HUES64 (cell line): Measurements from ENCODE around the gene RFC2.

Experiments
- H3K27ac ChIP-seq: 2 replicates; pipeline ENCODE4 v1.7.0; 2013; ENCODE audit warnings: low read depth, low read length, inconsistent platforms
- H3K27me3 ChIP-seq: 2 replicates; pipeline ENCODE4 v1.6.1; 2013; ENCODE audit warnings: mild to moderate bottlenecking, low read length; ENCODE audit not compliant: insufficient read depth
- H3K36me3 ChIP-seq: 2 replicates; pipeline ENCODE4 v1.6.1; 2013; ENCODE audit warnings: mild to moderate bottlenecking, low read length; ENCODE audit not compliant: insufficient read depth
- H3K4me1 ChIP-seq: 2 replicates; pipeline ENCODE4 v1.6.1; 2013; ENCODE audit warnings: mild to moderate bottlenecking, low read length, moderate library complexity; ENCODE audit not compliant: insufficient read depth
- H3K4me3 ChIP-seq: 2 replicates; pipeline ENCODE4 v1.5.1; 2013; ENCODE audit warnings: mild to moderate bottlenecking, low read length, moderate library complexity
- H3K9ac ChIP-seq: 2 replicates; pipeline ENCODE4 v1.6.1; 2013; ENCODE audit warnings: mild to moderate bottlenecking, low read depth, low read length
- H3K9me3 ChIP-seq: 2 replicates; pipeline ENCODE4 v1.6.1; 2013; ENCODE audit warnings: low read depth, low read length; ENCODE audit not compliant: insufficient read depth
- whole genome bisulfite sequencing: fragments of 150-250, 120-280 bp; methylation state at CpG from one replicate; pipeline ENCODE4 v1.1.7; 2013; ENCODE audit warnings: missing lambda C conversion rate; 5-methylcytosine and 5-hydroxymethylcytosine counted together

Gene RFC2

GRCh38 chr7:74224511-74224832, 29.7 kb downstream of the RFC2 start:
- Histone ChIP-seq H3K4me1 (no peaks in the 10 kb centered on the region), H3K27me3 (no peaks in the 10 kb centered on the region), H3K4me3 (no peak overlapping the region), H3K27ac (no peak overlapping the region), H3K9ac (no peak overlapping the region), H3K36me3 (peaks cover 26% of the 10 kb centered on the region), H3K9me3 (no peaks in the 10 kb centered on the region)
- 93% methylated on average over 12 of the region's 12 CpGs for WGBS

GRCh38 chr7:74223711-74224510, 30.3 kb downstream of the RFC2 start:
- H3K27me3 ChIP-seq = no peaks in the 10 kb centered on the region
- H3K9me3 ChIP-seq = no peaks in the 10 kb centered on the region
- WGBS = 91% methylated on average over 18 of the region's 18 CpGs
- no peaks in the 10 kb centered on the region for H3K4me1 ChIP-seq
- peaks cover 20% of the 10 kb centered on the region for H3K36me3 ChIP-seq
- H3K9ac ChIP-seq = no peak overlapping the region
- H3K27ac ChIP-seq = no peak overlapping the region
- H3K4me3 ChIP-seq = no peak overlapping the region

GRCh38 chr7:74222851-74223710, 31.1 kb downstream of the RFC2 start:
- no peaks in the 10 kb centered on the region for H3K9me3 ChIP-seq
- peaks cover 18% of the 10 kb centered on the region for H3K36me3 ChIP-seq
- no peaks in the 10 kb centered on the region for H3K4me1 ChIP-seq
- no peak overlapping the region for H3K27ac ChIP-seq
- no peak overlapping the region for H3K9ac ChIP-seq
- 91% methylated on average over 17 of the region's 17 CpGs for WGBS
- no peaks in the 10 kb centered on the region for H3K27me3 ChIP-seq
- H3K4me3 ChIP-seq = no peak overlapping the region

DNA sequence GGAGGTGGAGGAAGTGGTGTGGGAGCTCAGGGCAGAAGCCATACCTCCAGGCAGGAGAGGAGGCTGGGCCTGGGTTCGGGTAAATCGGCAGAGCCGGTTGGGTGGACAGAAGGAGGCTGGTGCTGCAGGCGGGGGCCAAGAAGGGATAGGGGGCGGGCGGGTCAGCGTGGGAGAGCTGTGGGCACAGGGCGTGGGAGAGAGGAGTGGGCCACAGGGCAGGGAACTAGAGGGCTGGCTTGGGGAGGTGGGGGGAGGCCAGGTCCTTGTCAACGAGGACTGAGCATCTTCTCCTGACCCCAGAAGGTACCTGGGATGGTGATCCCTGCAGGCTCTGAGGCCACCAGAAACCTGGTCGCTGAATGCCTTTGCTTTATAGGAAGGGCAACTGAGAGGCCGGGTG, 32.5 kb downstream of the RFC2 start:
- WGBS = 90% methylated on average over 11 of the region's 11 CpGs
- Histone ChIP-seq H3K27ac (no peak overlapping the region), H3K4me1 (no peaks in the 10 kb centered on the region), H3K4me3 (no peak overlapping the region), H3K9ac (no peak overlapping the region), H3K9me3 (no peaks in the 10 kb centered on the region), H3K27me3 (no peaks in the 10 kb centered on the region), H3K36me3 (peaks cover 14% of the 10 kb centered on the region)

- Histone ChIP-seq H3K9ac (no peak overlapping the region), H3K4me1 (no peaks in the 10 kb centered on the region), H3K36me3 (0 out of 2 replicates have a peak, but pooled peaks cover 4% of the 10 kb centered on the region), H3K4me3 (no peak overlapping the region), H3K27me3 (no peaks in the 10 kb centered on the region), H3K9me3 (no peaks in the 10 kb centered on the region), H3K27ac (no peak overlapping the region)
- 87% methylated on average over 9 of the region's 9 CpGs for WGBS
Measured at GRCh38 chr7:74220229-74220628, 34.0 kb downstream of the RFC2 start.

DNA sequence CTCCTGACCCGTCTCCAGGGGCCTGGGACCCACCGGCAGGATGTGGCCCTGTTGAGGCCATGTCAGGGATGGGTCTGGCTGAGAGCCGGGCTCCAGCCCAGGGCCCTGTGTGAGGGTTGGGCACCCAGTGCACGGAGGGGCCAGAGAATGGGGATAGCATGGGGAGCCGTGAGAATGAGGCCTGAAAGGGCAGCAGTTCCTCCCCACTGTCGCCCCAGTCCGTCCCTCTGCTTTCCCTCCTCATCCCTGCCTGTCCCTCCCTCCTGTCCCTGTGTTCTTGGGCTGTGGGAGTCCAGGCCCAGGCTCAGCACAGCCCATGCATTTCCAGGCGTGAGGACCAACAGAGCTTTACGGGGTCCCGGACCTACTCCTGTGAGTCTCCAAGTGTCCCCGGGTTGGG, 34.8 kb downstream of the RFC2 start:
- Histone ChIP-seq H3K9me3 (no peaks in the 10 kb centered on the region), H3K9ac (no peak overlapping the region), H3K27me3 (no peaks in the 10 kb centered on the region), H3K4me3 (no peak overlapping the region), H3K36me3 (no peaks in the 10 kb centered on the region), H3K4me1 (no peaks in the 10 kb centered on the region), H3K27ac (no peak overlapping the region)
- 90% methylated on average over 11 of the region's 11 CpGs for WGBS

GRCh38 chr7:74218343-74218698, 35.9 kb downstream of the RFC2 start:
- 84% methylated on average over 2 of the region's 2 CpGs for whole genome bisulfite sequencing
- no peak overlapping the region for H3K9ac ChIP-seq
- no peak overlapping the region for H3K4me3 ChIP-seq
- H3K4me1 ChIP-seq = no peaks in the 10 kb centered on the region
- no peaks in the 10 kb centered on the region for H3K9me3 ChIP-seq
- H3K27me3 ChIP-seq = no peaks in the 10 kb centered on the region
- H3K36me3 ChIP-seq = no peaks in the 10 kb centered on the region
- no peak overlapping the region for H3K27ac ChIP-seq

DNA sequence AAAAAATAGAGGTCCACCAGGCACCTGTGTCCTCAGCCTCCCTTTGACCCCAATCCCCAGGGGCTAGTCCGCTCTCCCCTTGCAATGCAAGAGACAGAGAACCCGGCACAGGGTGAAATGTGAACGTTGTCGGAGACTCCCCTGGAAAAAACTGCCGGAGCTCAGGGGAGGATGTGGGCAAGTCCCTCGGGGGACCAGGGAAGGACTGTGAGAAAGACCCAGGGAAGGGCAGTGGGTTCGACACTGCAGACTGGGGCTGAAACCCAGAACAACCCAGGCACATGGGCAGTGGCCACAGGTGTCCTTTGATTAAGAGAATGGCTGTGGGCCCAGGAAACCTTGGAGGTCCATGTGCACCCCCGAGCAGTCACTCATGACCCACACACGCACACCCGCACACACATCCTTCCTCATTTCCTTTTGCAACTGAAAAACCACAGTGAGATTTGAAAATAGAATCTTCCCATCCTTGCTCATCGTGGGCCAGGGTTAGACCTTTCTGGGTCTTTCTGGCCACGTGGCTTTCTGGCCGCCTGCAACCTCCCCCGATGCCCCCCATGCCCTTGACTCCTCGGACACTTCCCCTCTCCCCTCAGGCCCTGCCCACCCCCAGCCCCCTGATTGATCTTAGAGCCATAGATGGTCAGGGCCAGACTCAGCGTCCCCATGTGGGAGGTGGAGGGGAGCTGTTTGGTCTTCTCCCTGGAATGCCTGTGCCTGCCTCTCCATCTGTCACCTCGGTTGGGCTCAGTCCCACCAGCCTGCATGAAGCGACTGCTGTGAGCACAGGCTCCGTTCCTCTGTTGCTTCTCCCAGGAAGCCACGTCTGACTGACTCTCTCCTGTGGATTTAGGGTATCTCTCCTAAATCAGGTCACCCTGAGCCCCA, 36.5 kb downstream of the RFC2 start:
- Histone ChIP-seq H3K36me3 (no peaks in the 10 kb centered on the region), H3K27me3 (no peaks in the 10 kb centered on the region), H3K4me3 (no peak overlapping the region), H3K27ac (no peak overlapping the region), H3K9ac (no peak overlapping the region), H3K4me1 (no peaks in the 10 kb centered on the region), H3K9me3 (no peaks in the 10 kb centered on the region)
- WGBS = 87% methylated on average over 20 of the region's 20 CpGs

DNA sequence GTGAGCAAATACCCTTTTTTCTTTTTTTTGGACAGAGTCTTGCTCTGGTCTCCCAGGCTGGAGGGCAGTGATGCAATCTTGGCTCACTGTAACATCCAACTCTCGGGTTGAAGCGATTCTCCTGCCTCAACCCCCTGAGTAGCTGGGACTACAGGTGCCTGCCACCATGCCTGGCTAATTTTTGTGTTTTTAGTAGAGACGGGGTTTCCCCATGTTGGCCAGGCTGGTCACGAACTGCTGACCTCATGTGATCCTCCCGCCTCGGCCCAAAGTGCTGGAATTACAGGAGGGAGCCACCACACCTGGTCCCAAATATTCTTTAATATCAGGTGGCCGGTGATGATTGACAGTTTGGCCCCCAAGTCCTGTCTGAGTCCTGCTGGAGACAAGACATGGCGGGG, 37.8 kb downstream of the RFC2 start:
- no peaks in the 10 kb centered on the region for H3K9me3 ChIP-seq
- H3K27me3 ChIP-seq = no peaks in the 10 kb centered on the region
- H3K36me3 ChIP-seq = no peaks in the 10 kb centered on the region
- 83% methylated on average over 8 of the region's 8 CpGs for WGBS
- no peak overlapping the region for H3K27ac ChIP-seq
- H3K4me3 ChIP-seq = no peak overlapping the region
- H3K9ac ChIP-seq = no peak overlapping the region
- no peaks in the 10 kb centered on the region for H3K4me1 ChIP-seq

DNA sequence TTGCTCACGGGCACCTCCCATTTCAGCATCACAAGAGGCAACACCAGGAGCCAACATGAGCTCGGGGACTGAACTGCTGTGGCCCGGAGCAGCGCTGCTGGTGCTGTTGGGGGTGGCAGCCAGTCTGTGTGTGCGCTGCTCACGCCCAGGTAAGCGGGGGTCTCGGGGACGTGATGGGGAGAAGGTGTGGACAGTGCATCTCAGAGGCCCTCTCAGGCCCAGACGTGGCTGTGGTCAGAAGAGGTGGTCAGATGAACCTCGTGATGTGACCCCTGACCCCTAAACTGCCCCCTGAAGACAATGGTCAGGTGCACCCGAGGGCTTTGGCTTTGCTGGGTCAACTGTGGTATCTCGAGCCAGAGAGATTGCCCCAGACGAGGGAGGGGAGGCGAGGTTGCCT, 38.3 kb downstream of the RFC2 start:
- Histone ChIP-seq H3K36me3 (no peaks in the 10 kb centered on the region), H3K27me3 (no peaks in the 10 kb centered on the region), H3K9me3 (no peaks in the 10 kb centered on the region), H3K9ac (no peak overlapping the region), H3K4me3 (no peak overlapping the region), H3K27ac (no peak overlapping the region), H3K4me1 (no peaks in the 10 kb centered on the region)
- WGBS = 90% methylated on average over 15 of the region's 15 CpGs
